ENCODE results near the gene LRP1B.

LRP1B gene

GRCh38 chr2:142075826-142076225 is 55.0 kb downstream of the LRP1B start:
- Mint-ChIP-seq H3K4me1 (no peaks in the 10 kb centered on the region), H3K4me3 (no peak overlapping the region), H3K9me3 (peaks cover 8% of the 10 kb centered on the region), H3K27me3 (no peaks in the 10 kb centered on the region), H3K27ac (no peak overlapping the region), H3K36me3 (no peaks in the 10 kb centered on the region)

GRCh38 chr2:142069251-142069888 is 61.4 kb downstream of the LRP1B start:
- H3K27me3 Mint-ChIP-seq, result no peaks in the 10 kb centered on the region
- H3K4me1 Mint-ChIP-seq, result no peaks in the 10 kb centered on the region
- H3K9me3 Mint-ChIP-seq, result peaks cover 4% of the 10 kb centered on the region
- H3K27ac Mint-ChIP-seq, result no peak overlapping the region
- H3K4me3 Mint-ChIP-seq, result no peak overlapping the region
- H3K36me3 Mint-ChIP-seq, result no peaks in the 10 kb centered on the region

- Mint-ChIP-seq H3K4me3 (no peak overlapping the region), H3K4me1 (no peaks in the 10 kb centered on the region), H3K27me3 (no peaks in the 10 kb centered on the region), H3K9me3 (no peaks in the 10 kb centered on the region), H3K36me3 (no peaks in the 10 kb centered on the region), H3K27ac (no peak overlapping the region)
Measured at GRCh38 chr2:142065700-142066099, 65.1 kb downstream of the LRP1B start.

GRCh38 chr2:142065156-142065555 is 65.7 kb downstream of the LRP1B start:
- Mint-ChIP-seq H3K9me3 (no peaks in the 10 kb centered on the region), H3K36me3 (no peaks in the 10 kb centered on the region), H3K27me3 (no peaks in the 10 kb centered on the region), H3K4me3 (no peak overlapping the region), H3K27ac (no peak overlapping the region), H3K4me1 (no peaks in the 10 kb centered on the region)

- Mint-ChIP-seq H3K27me3 (no peaks in the 10 kb centered on the region), H3K9me3 (no peaks in the 10 kb centered on the region)
Measured at GRCh38 chr2:142061733-142062132, 69.1 kb downstream of the LRP1B start.

GRCh38 chr2:142058149-142058548 is 72.7 kb downstream of the LRP1B start:
- Mint-ChIP-seq H3K9me3 (no peaks in the 10 kb centered on the region), H3K4me1 (no peaks in the 10 kb centered on the region), H3K36me3 (no peaks in the 10 kb centered on the region), H3K27me3 (no peaks in the 10 kb centered on the region), H3K4me3 (no peak overlapping the region), H3K27ac (no peak overlapping the region)

More at GRCh38 chr2:142061733-142062132, 69.1 kb downstream of the LRP1B start:
- Mint-ChIP-seq H3K36me3 (no peaks in the 10 kb centered on the region), H3K4me1 (no peaks in the 10 kb centered on the region), H3K4me3 (no peak overlapping the region), H3K27ac (no peak overlapping the region)

GRCh38 chr2:142056784-142057183 is 74.0 kb downstream of the LRP1B start:
- H3K9me3 Mint-ChIP-seq, result no peaks in the 10 kb centered on the region
- no peak overlapping the region for H3K4me3 Mint-ChIP-seq
- no peak overlapping the region for H3K27ac Mint-ChIP-seq
- no peaks in the 10 kb centered on the region for H3K36me3 Mint-ChIP-seq
- H3K4me1 Mint-ChIP-seq, result no peaks in the 10 kb centered on the region
- H3K27me3 Mint-ChIP-seq, result no peaks in the 10 kb centered on the region

- no peaks in the 10 kb centered on the region for H3K9me3 Mint-ChIP-seq
- no peak overlapping the region for H3K27ac Mint-ChIP-seq
- H3K4me1 Mint-ChIP-seq, result no peaks in the 10 kb centered on the region
- no peaks in the 10 kb centered on the region for H3K27me3 Mint-ChIP-seq
- H3K4me3 Mint-ChIP-seq, result no peak overlapping the region
- H3K36me3 Mint-ChIP-seq, result no peaks in the 10 kb centered on the region
Measured at GRCh38 chr2:142052220-142052863, 78.5 kb downstream of the LRP1B start.

- Mint-ChIP-seq H3K9me3 (peaks cover under 1% of the 10 kb centered on the region), H3K27ac (no peak overlapping the region), H3K4me3 (no peak overlapping the region), H3K4me1 (no peaks in the 10 kb centered on the region), H3K36me3 (no peaks in the 10 kb centered on the region), H3K27me3 (no peaks in the 10 kb centered on the region)
Measured at GRCh38 chr2:142048581-142048980, 82.2 kb downstream of the LRP1B start.

- peaks cover 8% of the 10 kb centered on the region for H3K9me3 Mint-ChIP-seq
- no peaks in the 10 kb centered on the region for H3K36me3 Mint-ChIP-seq
- no peak overlapping the region for H3K4me3 Mint-ChIP-seq
- no peaks in the 10 kb centered on the region for H3K27me3 Mint-ChIP-seq
- H3K27ac Mint-ChIP-seq, result no peak overlapping the region
- no peaks in the 10 kb centered on the region for H3K4me1 Mint-ChIP-seq
Measured at GRCh38 chr2:142045641-142046040, 85.2 kb downstream of the LRP1B start.

- H3K27me3 Mint-ChIP-seq, result no peaks in the 10 kb centered on the region
- H3K9me3 Mint-ChIP-seq, result peaks cover 17% of the 10 kb centered on the region
- H3K4me1 Mint-ChIP-seq, result no peaks in the 10 kb centered on the region
- H3K27ac Mint-ChIP-seq, result no peak overlapping the region
- H3K36me3 Mint-ChIP-seq, result no peaks in the 10 kb centered on the region
- no peak overlapping the region for H3K4me3 Mint-ChIP-seq
Measured at GRCh38 chr2:142044197-142044596, 86.6 kb downstream of the LRP1B start.

- H3K27ac Mint-ChIP-seq, result no peak overlapping the region
- no peaks in the 10 kb centered on the region for H3K27me3 Mint-ChIP-seq
- H3K4me3 Mint-ChIP-seq, result no peak overlapping the region
- no peaks in the 10 kb centered on the region for H3K36me3 Mint-ChIP-seq
- peaks cover 17% of the 10 kb centered on the region for H3K9me3 Mint-ChIP-seq
- H3K4me1 Mint-ChIP-seq, result no peaks in the 10 kb centered on the region
Measured at GRCh38 chr2:142042536-142043199, 88.1 kb downstream of the LRP1B start.

- H3K4me1 Mint-ChIP-seq, result no peaks in the 10 kb centered on the region
- no peaks in the 10 kb centered on the region for H3K27me3 Mint-ChIP-seq
- peaks cover 17% of the 10 kb centered on the region for H3K9me3 Mint-ChIP-seq
- H3K27ac Mint-ChIP-seq, result no peak overlapping the region
- H3K36me3 Mint-ChIP-seq, result no peaks in the 10 kb centered on the region
- no peak overlapping the region for H3K4me3 Mint-ChIP-seq
Measured at GRCh38 chr2:142041996-142042395, 88.8 kb downstream of the LRP1B start.

GRCh38 chr2:142041105-142041504 is 89.7 kb downstream of the LRP1B start:
- Mint-ChIP-seq H3K4me1 (no peaks in the 10 kb centered on the region), H3K27ac (no peak overlapping the region), H3K27me3 (no peaks in the 10 kb centered on the region)

GRCh38 chr2:142040556-142040955 is 90.3 kb downstream of the LRP1B start:
- H3K4me3 Mint-ChIP-seq, result no peak overlapping the region
- peaks cover 17% of the 10 kb centered on the region for H3K9me3 Mint-ChIP-seq
- H3K4me1 Mint-ChIP-seq, result no peaks in the 10 kb centered on the region
- H3K36me3 Mint-ChIP-seq, result no peaks in the 10 kb centered on the region
- no peak overlapping the region for H3K27ac Mint-ChIP-seq
- no peaks in the 10 kb centered on the region for H3K27me3 Mint-ChIP-seq

More at GRCh38 chr2:142041105-142041504, 89.7 kb downstream of the LRP1B start:
- Mint-ChIP-seq H3K4me3 (no peak overlapping the region), H3K9me3 (peaks cover 17% of the 10 kb centered on the region), H3K36me3 (no peaks in the 10 kb centered on the region)

- Mint-ChIP-seq H3K27ac (no peak overlapping the region), H3K4me3 (no peak overlapping the region), H3K36me3 (no peaks in the 10 kb centered on the region), H3K27me3 (no peaks in the 10 kb centered on the region), H3K9me3 (peaks cover 17% of the 10 kb centered on the region), H3K4me1 (no peaks in the 10 kb centered on the region)
Measured at GRCh38 chr2:142038826-142039225, 92.0 kb downstream of the LRP1B start.
